ENCODE measurements around the gene CADM2.
A peak's percentile ranks its signal among the peaks of the same experiment; 100 is the strongest.

CADM2 gene

GRCh38 chr3:85189731-85190130 is 230.9 kb downstream of the CADM2 start:
- Histone ChIP-seq H3K9me3 (replicated peaks in 1 of 11) (no peaks in the 10 kb centered on the region), H3K27ac (no peak overlapping the region), H3K36me3 (no peaks in the 10 kb centered on the region), H3K27me3 (no peaks in the 10 kb centered on the region), H3K9ac (no peak overlapping the region), H4K20me1 (no peaks in the 10 kb centered on the region), H3K4me3 (no peak overlapping the region), H3K4me2 (no peak overlapping the region), H3K4me1 (no peaks in the 10 kb centered on the region)
- no peak for TF ChIP-seq Cebpa-rat (IDR thresholded peaks at IDR 0.05)

GRCh38 chr3:85193565-85193964 is 234.8 kb downstream of the CADM2 start:
- H3K27me3 ChIP-seq = no peaks in the 10 kb centered on the region
- H3K9me3 ChIP-seq (replicated peaks in 1 of 11) = no peaks in the 10 kb centered on the region
- no peak overlapping the region for H3K9ac ChIP-seq
- H4K20me1 ChIP-seq = no peaks in the 10 kb centered on the region
- H3K27ac ChIP-seq = no peak overlapping the region
- no peak for TF ChIP-seq Cebpa-rat (IDR thresholded peaks at IDR 0.05)
- H3K4me2 ChIP-seq = no peak overlapping the region
- no peaks in the 10 kb centered on the region for H3K36me3 ChIP-seq
- no peak overlapping the region for H3K4me3 ChIP-seq
- no peaks in the 10 kb centered on the region for H3K4me1 ChIP-seq

GRCh38 chr3:85208650-85209049 is 249.9 kb downstream of the CADM2 start:
- Histone ChIP-seq H4K20me1 (no peaks in the 10 kb centered on the region), H3K9me3 (replicated peaks in 1 of 11) (no peaks in the 10 kb centered on the region)
- TF ChIP-seq Cebpa-rat (IDR thresholded peaks at IDR 0.05) = no peak

GRCh38 chr3:85210540-85210939 is 251.8 kb downstream of the CADM2 start:
- Histone ChIP-seq H4K20me1 (no peaks in the 10 kb centered on the region), H3K4me1 (no peaks in the 10 kb centered on the region), H3K9me3 (replicated peaks in 1 of 11) (no peaks in the 10 kb centered on the region), H3K36me3 (no peaks in the 10 kb centered on the region), H3K27me3 (no peaks in the 10 kb centered on the region), H3K27ac (no peak overlapping the region), H3K4me3 (no peak overlapping the region), H3K4me2 (no peak overlapping the region), H3K9ac (no peak overlapping the region)
- TF ChIP-seq Cebpa-rat (IDR thresholded peaks at IDR 0.05) = no peak

More at GRCh38 chr3:85208650-85209049, 249.9 kb downstream of the CADM2 start:
- Histone ChIP-seq H3K27me3 (no peaks in the 10 kb centered on the region), H3K4me3 (no peak overlapping the region), H3K36me3 (no peaks in the 10 kb centered on the region), H3K4me2 (no peak overlapping the region), H3K9ac (no peak overlapping the region), H3K4me1 (no peaks in the 10 kb centered on the region), H3K27ac (no peak overlapping the region)

- no peak overlapping the region for H3K4me2 ChIP-seq
- TF ChIP-seq Cebpa-rat (IDR thresholded peaks at IDR 0.05) = no peak
- H4K20me1 ChIP-seq = no peaks in the 10 kb centered on the region
- H3K27me3 ChIP-seq = no peaks in the 10 kb centered on the region
- H3K4me1 ChIP-seq = no peaks in the 10 kb centered on the region
- H3K27ac ChIP-seq = no peak overlapping the region
- no peak overlapping the region for H3K4me3 ChIP-seq
- H3K9ac ChIP-seq = no peak overlapping the region
- H3K36me3 ChIP-seq = no peaks in the 10 kb centered on the region
- peaks cover 0 to 3% (median 0%) of the 10 kb centered on the region in 11 experiments; a peak in 1 of 22 replicates for H3K9me3 ChIP-seq (replicated peaks in 1 of 11)
Measured at GRCh38 chr3:85228966-85229365, 270.2 kb downstream of the CADM2 start.

- Histone ChIP-seq H3K27me3 (no peaks in the 10 kb centered on the region), H3K27ac (no peak overlapping the region), H3K4me2 (no peak overlapping the region), H4K20me1 (no peaks in the 10 kb centered on the region), H3K9ac (no peak overlapping the region), H3K36me3 (no peaks in the 10 kb centered on the region), H3K4me1 (no peaks in the 10 kb centered on the region), H3K4me3 (no peak overlapping the region), H3K9me3 (replicated peaks in 1 of 11) (no peaks in the 10 kb centered on the region)
- no peak for TF ChIP-seq Cebpa-rat (IDR thresholded peaks at IDR 0.05)
Measured at GRCh38 chr3:85244091-85244490, 285.3 kb downstream of the CADM2 start.

- no peak overlapping the region for H3K9ac ChIP-seq
- no peaks in the 10 kb centered on the region for H4K20me1 ChIP-seq
- no peak overlapping the region for H3K4me2 ChIP-seq
- no peaks in the 10 kb centered on the region for H3K4me1 ChIP-seq
- no peak overlapping the region for H3K4me3 ChIP-seq
- H3K9me3 ChIP-seq (replicated peaks in 1 of 11) = no peaks in the 10 kb centered on the region
- H3K36me3 ChIP-seq = no peaks in the 10 kb centered on the region
- no peaks in the 10 kb centered on the region for H3K27me3 ChIP-seq
- no peak for TF ChIP-seq Cebpa-rat (IDR thresholded peaks at IDR 0.05)
- no peak overlapping the region for H3K27ac ChIP-seq
Measured at GRCh38 chr3:85244519-85244918, 285.7 kb downstream of the CADM2 start.

- no peaks in the 10 kb centered on the region for H3K27me3 ChIP-seq
Measured at GRCh38 chr3:85251766-85252165, 293.0 kb downstream of the CADM2 start.

GRCh38 chr3:85252686-85253085 is 293.9 kb downstream of the CADM2 start:
- Histone ChIP-seq H3K4me2 (no peak overlapping the region), H3K9ac (no peak overlapping the region), H4K20me1 (no peaks in the 10 kb centered on the region), H3K27ac (no peak overlapping the region), H3K36me3 (no peaks in the 10 kb centered on the region), H3K4me3 (no peak overlapping the region), H3K4me1 (peaks cover 0 to 10% (median 3%) of the 10 kb centered on the region in 10 experiments; a peak in 8 of 20 replicates), H3K27me3 (no peaks in the 10 kb centered on the region), H3K9me3 (replicated peaks in 1 of 11) (no peaks in the 10 kb centered on the region)
- no peak for TF ChIP-seq Cebpa-rat (IDR thresholded peaks at IDR 0.05)

More at GRCh38 chr3:85251766-85252165, 293.0 kb downstream of the CADM2 start:
- Histone ChIP-seq H3K36me3 (no peaks in the 10 kb centered on the region), H3K9ac (no peak overlapping the region), H3K9me3 (replicated peaks in 1 of 11) (no peaks in the 10 kb centered on the region), H3K4me1 (peaks cover 0 to 10% (median 3%) of the 10 kb centered on the region in 10 experiments; a peak in 8 of 20 replicates), H4K20me1 (no peaks in the 10 kb centered on the region), H3K4me3 (no peak overlapping the region), H3K4me2 (peak overlapping the region in 1 of 11 experiments; percentile 25; a peak in 1 of 22 replicates), H3K27ac (no peak overlapping the region)
- no peak for TF ChIP-seq Cebpa-rat (IDR thresholded peaks at IDR 0.05)

- no peak overlapping the region for H3K9ac ChIP-seq
- no peak overlapping the region for H3K4me3 ChIP-seq
- no peaks in the 10 kb centered on the region for H3K27me3 ChIP-seq
- H3K9me3 ChIP-seq (replicated peaks in 1 of 11) = no peaks in the 10 kb centered on the region
- H3K36me3 ChIP-seq = no peaks in the 10 kb centered on the region
- H3K27ac ChIP-seq = no peak overlapping the region
- no peaks in the 10 kb centered on the region for H4K20me1 ChIP-seq
- H3K4me1 ChIP-seq = peaks cover 0 to 10% (median 3%) of the 10 kb centered on the region in 10 experiments; a peak in 8 of 20 replicates
- no peak for TF ChIP-seq Cebpa-rat (IDR thresholded peaks at IDR 0.05)
- H3K4me2 ChIP-seq = no peak overlapping the region
Measured at GRCh38 chr3:85254738-85255137, 295.9 kb downstream of the CADM2 start.

Data from BLaER1 treated with 17β-estradiol and CSF1 and Interleukin-3, amounts not matched to agents 10 nM and 100 nM (cell line).